ENCODE measurements around the gene WNT4.

GRCh38 chr1:22184892-22185612, 42.2 kb upstream of the WNT4 start:
- TF ChIP-seq, protein P1, sequence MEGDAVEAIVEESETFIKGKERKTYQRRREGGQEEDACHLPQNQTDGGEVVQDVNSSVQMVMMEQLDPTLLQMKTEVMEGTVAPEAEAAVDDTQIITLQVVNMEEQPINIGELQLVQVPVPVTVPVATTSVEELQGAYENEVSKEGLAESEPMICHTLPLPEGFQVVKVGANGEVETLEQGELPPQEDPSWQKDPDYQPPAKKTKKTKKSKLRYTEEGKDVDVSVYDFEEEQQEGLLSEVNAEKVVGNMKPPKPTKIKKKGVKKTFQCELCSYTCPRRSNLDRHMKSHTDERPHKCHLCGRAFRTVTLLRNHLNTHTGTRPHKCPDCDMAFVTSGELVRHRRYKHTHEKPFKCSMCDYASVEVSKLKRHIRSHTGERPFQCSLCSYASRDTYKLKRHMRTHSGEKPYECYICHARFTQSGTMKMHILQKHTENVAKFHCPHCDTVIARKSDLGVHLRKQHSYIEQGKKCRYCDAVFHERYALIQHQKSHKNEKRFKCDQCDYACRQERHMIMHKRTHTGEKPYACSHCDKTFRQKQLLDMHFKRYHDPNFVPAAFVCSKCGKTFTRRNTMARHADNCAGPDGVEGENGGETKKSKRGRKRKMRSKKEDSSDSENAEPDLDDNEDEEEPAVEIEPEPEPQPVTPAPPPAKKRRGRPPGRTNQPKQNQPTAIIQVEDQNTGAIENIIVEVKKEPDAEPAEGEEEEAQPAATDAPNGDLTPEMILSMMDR (IDR thresholded peaks at IDR 0.05; ENCODE audit: low read depth, low read length), result no peak
- no peak for TF ChIP-seq EZH2phosphoT487 (IDR thresholded peaks at IDR 0.05; ENCODE audit: low read depth)
